ENCODE results near the gene MMRN1. TPM values are rescaled to one million over a fixed set of nuclear protein-coding genes. Genes with fewer than 3 reads are reported as not detected.

The MMRN1 gene, protein sequence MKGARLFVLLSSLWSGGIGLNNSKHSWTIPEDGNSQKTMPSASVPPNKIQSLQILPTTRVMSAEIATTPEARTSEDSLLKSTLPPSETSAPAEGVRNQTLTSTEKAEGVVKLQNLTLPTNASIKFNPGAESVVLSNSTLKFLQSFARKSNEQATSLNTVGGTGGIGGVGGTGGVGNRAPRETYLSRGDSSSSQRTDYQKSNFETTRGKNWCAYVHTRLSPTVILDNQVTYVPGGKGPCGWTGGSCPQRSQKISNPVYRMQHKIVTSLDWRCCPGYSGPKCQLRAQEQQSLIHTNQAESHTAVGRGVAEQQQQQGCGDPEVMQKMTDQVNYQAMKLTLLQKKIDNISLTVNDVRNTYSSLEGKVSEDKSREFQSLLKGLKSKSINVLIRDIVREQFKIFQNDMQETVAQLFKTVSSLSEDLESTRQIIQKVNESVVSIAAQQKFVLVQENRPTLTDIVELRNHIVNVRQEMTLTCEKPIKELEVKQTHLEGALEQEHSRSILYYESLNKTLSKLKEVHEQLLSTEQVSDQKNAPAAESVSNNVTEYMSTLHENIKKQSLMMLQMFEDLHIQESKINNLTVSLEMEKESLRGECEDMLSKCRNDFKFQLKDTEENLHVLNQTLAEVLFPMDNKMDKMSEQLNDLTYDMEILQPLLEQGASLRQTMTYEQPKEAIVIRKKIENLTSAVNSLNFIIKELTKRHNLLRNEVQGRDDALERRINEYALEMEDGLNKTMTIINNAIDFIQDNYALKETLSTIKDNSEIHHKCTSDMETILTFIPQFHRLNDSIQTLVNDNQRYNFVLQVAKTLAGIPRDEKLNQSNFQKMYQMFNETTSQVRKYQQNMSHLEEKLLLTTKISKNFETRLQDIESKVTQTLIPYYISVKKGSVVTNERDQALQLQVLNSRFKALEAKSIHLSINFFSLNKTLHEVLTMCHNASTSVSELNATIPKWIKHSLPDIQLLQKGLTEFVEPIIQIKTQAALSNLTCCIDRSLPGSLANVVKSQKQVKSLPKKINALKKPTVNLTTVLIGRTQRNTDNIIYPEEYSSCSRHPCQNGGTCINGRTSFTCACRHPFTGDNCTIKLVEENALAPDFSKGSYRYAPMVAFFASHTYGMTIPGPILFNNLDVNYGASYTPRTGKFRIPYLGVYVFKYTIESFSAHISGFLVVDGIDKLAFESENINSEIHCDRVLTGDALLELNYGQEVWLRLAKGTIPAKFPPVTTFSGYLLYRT
- total RNA-seq = 0.24 and 0.27 TPM in 2 replicates

DNA sequence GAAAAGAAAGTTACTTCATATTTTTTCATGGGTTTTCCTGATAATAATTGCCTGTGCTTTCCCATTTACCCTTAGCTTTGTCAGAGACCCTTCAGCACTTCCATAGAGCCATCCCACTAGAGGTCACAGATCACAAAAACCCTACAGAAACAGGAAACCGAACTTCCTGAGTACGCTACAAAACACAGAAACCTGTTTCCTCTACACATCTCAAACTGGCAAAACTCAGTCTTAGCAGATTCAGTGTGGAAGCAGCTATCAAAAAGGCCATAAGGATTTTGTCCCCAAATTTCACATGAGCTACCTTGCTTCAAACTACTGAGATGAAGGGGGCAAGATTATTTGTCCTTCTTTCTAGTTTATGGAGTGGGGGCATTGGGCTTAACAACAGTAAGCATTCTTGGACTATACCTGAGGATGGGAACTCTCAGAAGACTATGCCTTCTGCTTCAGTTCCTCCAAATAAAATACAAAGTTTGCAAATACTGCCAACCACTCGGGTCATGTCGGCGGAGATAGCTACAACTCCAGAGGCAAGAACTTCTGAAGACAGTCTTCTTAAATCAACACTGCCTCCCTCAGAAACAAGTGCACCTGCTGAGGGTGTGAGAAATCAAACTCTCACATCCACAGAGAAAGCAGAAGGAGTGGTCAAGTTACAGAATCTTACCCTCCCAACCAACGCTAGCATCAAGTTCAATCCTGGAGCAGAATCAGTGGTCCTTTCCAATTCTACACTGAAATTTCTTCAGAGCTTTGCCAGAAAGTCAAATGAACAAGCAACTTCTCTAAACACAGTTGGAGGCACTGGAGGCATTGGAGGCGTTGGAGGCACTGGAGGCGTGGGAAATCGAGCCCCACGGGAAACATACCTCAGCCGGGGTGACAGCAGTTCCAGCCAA is at the start of gene MMRN1:
TSS of gene MMRN1 (plus strand) at position 206 of the 902 bp plus-strand sequence. CDS start at position 324, 118 bp downstream.
- intact Hi-C loops (cut with micrococcal nuclease) = loop anchor here (2.0 kb wide), 2 partner anchors 58 to 408 kb away; partner anchors contain the start of gene SNCA

DNA sequence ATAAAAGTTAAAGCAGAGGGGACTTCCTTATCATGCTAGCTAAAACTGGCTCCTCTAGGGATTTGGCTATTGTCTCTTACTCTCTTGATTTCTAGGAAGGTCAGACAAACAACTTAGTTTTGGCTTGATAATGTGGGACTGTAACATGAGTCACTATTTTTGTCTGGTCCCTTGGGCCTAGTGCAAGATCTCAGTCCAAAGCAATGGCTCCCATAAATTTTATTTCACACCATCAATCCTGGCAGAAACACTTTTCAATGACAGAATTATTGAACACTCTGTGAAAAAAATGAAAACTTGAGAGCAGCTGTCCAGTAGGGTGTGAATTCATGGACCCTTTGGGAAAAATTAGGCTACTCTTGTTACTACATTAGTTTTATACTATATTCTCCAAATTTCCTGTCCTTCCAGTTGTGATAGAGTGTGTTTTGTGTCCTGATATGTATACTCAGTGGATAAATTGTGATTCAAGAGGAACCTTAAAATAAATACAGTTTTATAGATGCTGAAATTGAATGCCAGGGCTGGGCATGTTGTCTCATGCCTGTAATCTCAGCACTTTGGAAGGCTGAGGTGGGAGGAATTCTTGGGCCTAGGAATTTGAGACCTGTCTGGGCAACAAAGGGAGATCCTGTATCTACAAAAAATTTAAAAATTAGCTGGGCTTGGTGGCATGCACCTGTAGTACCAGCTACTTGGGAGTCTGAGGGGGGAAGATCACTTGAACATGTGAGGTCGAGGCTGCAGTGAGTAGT is 46.9 kb upstream of the MMRN1 start:
- intact Hi-C loops (cut with micrococcal nuclease) = no loop called here

DNA sequence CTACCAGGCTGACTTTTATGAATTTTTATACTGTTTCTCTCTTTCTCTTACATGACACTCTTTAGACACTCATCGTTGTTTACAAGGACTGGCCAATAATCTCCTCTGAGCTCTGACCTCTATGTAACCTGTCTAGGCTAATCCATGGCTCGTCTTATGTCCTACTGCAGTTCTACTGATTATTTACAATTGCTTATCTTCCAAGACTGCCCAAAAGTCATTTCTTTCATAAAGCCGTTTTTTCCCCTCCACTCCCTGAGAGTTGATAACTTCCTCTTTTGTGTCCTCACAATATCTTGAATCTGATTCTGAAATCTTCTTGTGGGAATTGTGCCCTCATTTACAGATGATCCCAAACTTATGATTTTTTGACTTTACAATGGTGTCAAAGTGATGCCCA is 39.4 kb upstream of the MMRN1 start:
- intact Hi-C loops (cut with micrococcal nuclease) = no loop called here

DNA sequence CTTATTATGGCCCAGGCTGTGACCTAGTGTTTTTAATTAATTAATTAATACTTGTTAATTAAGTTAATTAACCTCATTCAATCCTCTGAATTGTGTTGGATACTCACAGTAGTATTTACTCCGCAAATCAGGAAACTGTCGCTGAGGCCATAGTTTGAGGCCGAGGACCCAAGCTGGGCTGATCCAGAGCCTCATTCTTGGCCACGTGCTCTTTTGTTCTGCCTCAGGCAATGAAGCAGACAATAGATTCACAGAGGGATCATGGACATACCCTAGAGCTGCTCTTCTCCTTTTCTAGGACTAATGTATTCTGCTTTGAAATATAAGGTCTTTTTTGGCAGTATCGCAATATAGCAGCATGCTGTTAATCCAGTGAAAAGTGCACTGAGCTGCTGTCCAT is 33.7 kb upstream of the MMRN1 start:
- intact Hi-C loops (cut with micrococcal nuclease) = no loop called here

DNA sequence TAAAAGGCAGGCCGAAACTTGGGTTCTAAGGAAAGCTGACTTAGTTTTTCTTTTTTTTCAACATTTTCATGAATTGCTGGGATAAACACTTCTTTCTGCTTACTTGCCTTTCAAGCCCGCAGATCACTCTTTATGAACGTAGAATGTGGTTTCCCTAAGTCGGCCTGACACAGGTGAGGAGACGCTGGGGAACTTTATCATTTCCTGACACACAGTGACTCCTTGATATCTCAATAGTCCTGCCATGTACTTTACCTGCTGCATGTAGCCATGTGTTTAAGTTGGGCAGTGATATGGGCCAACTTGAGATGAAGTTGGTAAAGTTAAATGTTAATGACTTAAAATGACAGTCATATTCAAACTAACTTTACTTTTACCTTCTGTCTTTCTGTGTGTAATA is 31.1 kb upstream of the MMRN1 start:
- intact Hi-C loops (cut with micrococcal nuclease) = no loop called here

DNA sequence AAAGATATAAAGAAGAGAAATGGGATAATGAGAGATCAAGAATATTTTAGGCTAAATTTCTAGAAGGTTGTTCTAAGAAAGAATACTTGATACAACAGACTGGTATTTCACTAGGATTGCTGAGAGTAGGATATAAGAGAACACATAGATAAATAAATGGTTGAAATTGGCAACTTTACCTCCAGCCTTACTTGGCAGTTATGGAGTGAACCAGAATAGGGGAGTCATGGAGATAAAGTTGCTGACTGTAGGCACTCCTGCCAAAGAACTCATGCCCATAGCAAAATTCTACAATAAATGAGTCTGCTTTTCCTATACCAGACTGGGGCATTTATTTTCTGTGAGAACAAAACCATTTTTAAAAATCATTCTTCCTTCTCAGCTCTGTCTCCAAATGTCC is 26.4 kb upstream of the MMRN1 start:
- intact Hi-C loops (cut with micrococcal nuclease) = loop anchor here (1.0 kb wide), 1 partner anchor 210 kb away; no protein-coding TSS in a partner anchor

DNA sequence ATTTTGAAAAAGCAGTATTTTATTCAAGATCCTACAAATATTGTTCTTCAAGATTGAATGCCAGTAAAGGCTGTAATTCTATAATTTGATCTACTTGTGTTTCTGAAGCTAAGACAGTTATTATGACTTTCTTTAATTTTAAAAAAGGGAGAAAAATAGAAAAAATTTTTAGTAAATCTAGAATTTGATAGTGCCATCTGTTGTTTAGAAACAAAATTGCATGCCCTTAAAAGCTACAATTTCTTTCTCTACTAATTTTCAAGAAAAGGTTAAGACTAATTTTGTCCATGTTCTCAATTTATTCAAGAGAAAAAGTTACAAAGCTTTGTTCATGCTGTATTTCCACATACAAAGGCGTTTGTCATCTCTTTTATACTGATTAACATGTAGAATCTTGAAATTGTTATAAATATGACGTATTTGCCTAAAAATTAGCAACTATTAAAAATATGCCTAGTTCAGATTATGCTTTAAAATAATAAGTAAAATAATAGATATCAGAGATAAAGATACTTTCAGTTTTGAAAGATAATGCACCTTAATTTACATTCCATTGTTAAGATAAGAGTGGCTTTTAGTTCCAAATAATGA is 25.6 kb upstream of the MMRN1 start:
- intact Hi-C loops (cut with micrococcal nuclease) = loop anchor here (1.0 kb wide), 2 partner anchors 211 to 282 kb away; no protein-coding TSS in a partner anchor

DNA sequence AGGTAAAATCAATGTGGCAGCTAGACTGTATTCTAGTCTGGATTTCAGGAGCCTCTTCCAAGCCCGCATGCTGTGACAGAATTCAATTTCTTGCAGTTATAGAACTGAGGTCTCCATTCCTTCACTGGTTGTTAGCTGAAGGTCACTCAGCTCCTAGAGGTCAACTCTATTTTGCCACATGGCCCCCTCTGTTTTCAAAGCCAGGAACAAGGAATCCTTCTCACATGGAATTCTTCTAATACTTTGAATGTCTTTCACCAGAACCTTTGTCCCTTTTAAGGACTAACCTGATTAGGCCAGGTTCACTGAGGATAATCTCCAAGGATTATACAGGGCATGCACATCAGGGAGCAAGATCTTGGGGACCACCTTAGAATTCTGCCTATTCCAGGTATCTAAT is 23.4 kb upstream of the MMRN1 start:
- intact Hi-C loops (cut with micrococcal nuclease) = no loop called here

DNA sequence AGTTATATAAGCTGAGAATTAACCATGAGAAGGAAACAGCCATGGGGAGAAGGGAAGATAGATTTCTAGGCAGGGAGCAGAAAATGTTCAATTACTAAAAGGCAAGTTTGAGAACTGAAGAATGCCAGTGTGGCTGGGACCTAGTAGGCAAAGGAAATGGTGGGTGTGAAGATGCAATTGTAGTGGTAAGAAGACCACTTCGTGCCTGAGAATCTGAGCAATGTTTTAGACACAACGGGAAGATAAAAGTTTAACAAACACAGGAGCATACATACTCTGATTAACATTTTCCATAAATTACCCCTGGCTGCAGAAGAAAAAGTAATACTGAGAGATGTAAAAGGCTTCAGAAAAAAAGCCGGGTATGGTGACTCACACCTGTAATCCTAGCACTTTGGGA is 18.1 kb upstream of the MMRN1 start:
- intact Hi-C loops (cut with micrococcal nuclease) = no loop called here

DNA sequence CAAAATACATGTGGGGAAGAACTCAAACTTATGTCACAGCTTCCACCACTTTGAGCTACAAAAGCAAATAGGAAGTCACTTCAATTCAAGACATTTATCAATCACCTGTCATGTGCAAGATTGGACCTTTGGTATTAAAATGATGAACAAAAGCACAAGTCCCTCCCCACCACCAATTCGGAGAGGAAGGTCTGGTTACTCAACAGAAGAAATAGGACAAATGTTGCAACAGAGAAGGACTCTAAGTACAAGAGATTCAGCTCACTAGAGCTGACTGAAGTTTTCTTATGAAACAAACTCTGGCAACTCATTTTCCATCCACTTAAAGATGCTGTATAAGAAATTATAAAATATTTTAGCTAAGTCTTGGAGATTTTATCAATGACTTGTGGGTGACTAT is 16.0 kb upstream of the MMRN1 start:
- intact Hi-C loops (cut with micrococcal nuclease) = no loop called here

DNA sequence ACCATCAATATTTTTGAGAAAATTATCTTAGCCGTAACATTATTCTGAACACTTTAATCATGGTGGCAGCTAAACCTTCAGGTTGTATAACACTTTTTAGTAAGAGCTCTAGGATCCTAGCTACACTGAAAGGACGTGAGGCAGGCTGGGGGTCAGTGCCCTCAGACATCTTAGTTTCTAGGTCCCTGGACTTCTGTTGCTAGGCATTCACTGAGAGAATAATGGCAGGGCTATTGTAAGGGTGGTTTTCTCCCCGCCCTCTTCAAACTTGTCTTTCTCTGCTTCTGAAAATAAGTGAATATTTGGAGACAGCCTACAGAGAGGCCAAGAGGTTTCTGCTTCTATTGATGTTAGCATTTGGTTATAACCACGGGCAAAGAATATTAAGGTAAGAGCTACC is 15.4 kb upstream of the MMRN1 start:
- intact Hi-C loops (cut with micrococcal nuclease) = no loop called here

DNA sequence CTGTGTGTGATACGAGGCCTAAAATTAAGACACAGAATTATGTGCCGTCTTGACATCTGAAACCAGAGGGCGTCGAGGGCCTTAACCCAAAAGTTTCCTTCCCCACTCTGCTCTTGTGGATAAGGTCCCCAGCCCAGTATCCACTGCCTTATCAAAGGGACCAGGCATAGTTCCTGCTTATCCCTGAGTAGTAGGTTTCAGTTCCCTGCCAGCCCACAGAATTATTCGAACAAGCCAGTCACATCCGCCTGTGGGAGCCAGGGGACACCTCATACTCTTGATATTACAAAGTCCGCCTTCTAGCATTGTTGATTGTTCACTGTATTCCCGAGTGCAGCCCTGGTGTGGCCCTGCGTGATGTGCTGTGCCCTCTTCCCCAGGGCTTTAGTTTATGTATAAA is 5.4 kb upstream of the MMRN1 start:
- intact Hi-C loops (cut with micrococcal nuclease) = no loop called here

DNA sequence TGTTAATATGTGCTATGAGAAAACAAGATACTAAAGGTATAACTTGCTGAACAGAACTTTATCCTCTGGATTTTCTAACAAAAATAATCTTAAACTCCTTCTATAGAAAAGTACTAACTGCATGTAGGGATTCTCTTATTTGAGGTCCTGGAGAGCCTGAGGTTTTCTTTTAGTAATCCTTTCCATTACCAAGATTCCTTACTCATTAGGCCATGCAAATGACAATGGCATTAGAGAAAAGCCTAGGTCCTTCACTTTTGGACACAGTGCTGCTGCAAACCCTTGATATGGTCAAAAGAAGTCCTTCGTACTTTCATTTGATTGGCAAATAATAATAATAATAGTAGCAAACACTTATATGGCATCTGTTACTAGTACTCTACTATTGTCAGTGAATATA is 3.2 kb downstream of the MMRN1 start:
- intact Hi-C loops (cut with micrococcal nuclease) = no loop called here

DNA sequence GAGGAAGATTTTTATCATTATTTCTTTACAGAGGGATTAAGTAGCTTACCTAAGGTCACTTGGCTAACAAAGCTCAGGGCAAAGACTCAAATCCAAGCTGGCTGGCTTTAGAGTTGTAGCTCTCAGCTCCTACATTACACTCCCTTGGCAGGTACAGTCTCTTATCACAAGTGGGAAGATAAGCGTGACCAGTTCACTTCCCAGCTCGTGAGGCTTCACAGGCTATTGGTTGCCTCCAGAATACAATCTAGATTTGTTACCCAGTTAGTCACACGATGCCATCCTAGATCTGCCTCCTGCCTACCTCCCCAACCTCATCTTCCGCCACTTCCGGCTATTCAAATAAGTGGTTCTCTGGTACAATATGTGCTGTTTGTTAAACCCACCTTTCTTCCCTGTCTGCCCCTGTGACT is 3.7 kb downstream of the MMRN1 start:
- intact Hi-C loops (cut with micrococcal nuclease) = no loop called here

DNA sequence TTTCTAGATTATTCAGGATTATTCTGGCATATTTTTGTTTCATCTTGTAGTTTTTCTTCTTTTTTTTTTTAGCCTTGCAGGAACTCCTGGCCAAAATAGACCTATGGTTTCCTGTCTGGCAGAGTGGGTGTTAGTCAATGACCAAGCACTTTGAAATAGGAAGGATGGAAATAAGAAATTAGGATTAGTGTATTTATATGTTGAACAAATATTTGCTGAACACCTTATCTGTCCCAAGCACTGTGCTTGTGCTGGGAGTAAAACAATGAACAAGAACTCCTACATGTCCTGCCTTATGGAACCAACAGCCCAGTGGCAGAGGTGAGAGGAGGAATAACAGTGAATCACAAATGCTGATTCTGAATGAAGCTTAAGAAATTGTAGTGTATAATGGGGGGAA is 4.5 kb downstream of the MMRN1 start:
- intact Hi-C loops (cut with micrococcal nuclease) = no loop called here

DNA sequence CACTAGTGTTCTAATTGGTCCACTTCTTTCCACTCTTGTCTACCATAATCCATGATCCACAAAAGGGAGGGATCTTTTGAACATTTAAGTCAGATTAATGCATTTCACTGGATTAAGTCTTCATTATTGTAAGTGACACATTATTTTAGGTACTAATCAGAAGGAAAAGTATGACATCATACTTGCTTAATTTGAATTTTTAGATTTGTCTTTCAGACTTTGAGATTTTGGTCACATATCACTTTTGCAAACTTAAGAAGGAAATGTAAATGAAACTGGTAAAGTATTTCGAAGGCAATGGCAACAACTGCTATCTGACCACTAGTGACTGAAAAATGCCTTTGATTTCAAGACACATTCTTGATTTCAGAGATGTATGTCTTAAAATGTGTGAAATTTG is 5.2 kb downstream of the MMRN1 start:
- intact Hi-C loops (cut with micrococcal nuclease) = no loop called here

DNA sequence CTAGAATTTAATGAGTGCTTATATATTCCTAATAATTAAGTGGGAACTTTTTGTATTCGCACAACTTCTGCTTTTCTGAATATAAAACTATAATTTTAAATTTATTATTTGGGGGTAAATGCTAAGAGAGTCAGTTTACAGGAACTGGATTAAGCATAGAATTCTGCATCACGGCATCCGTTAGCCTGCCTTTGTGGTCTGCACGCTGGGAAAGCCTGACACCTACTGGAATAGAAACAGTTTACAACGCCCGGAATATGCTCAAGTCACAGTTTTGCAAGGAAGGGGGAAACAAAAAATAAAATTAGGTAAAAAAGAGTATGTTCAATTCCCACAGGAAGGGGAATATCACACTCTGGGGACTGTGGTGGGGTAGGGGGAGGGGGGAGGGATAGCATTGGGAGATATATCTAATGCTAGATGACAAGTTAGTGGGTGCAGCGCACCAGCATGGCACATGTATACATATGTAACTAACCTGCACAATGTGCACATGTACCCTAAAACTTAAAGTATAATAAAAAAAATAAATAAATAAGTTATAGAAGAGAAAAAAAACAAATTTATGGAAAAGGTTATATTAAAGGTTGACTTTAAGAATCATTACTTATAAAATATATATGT is 7.3 kb downstream of the MMRN1 start:
- intact Hi-C loops (cut with micrococcal nuclease) = loop anchor here (1.0 kb wide), 8 partner anchors 244 to 743 kb away; no protein-coding TSS in a partner anchor

DNA sequence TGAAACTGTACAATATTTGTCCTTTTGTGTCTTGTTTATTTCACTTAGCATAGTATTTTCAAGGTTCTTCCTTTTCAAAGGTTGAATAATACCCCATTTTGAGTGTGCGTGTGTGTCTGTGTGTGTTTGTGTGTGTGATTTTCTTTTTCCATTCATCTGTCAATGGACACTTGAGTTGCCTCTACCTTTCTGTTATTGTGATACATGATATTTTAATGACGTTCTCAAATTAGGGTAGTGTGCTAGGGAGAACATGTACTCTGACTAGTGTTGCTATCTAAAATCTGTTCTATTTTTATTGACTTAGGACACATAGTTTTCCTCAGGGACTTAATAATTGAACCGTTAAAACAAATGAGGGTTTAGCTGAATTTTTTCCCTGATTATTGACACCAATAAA is 9.9 kb downstream of the MMRN1 start:
- intact Hi-C loops (cut with micrococcal nuclease) = no loop called here

DNA sequence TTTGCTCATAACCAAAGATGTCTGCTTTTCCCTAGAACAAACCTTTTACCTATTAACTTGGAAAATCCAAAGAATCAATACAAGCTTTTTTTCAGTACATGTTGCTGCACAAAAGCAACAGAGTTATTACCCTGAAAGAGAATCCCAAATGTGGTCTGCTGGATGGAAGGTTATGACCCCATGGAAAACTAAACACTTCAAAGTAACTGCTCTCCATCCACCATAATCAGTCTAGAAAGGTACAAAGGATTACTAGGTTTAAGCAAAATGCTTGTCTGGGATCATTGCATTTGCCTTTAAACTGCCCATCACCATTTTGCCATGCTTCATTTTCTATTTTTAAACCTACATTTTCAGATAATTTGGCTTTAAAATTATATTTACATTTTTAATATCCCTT is 11.7 kb downstream of the MMRN1 start:
- intact Hi-C loops (cut with micrococcal nuclease) = no loop called here
